ENCODE measurements around the gene NDEL1.

NDEL1 gene

DNA sequence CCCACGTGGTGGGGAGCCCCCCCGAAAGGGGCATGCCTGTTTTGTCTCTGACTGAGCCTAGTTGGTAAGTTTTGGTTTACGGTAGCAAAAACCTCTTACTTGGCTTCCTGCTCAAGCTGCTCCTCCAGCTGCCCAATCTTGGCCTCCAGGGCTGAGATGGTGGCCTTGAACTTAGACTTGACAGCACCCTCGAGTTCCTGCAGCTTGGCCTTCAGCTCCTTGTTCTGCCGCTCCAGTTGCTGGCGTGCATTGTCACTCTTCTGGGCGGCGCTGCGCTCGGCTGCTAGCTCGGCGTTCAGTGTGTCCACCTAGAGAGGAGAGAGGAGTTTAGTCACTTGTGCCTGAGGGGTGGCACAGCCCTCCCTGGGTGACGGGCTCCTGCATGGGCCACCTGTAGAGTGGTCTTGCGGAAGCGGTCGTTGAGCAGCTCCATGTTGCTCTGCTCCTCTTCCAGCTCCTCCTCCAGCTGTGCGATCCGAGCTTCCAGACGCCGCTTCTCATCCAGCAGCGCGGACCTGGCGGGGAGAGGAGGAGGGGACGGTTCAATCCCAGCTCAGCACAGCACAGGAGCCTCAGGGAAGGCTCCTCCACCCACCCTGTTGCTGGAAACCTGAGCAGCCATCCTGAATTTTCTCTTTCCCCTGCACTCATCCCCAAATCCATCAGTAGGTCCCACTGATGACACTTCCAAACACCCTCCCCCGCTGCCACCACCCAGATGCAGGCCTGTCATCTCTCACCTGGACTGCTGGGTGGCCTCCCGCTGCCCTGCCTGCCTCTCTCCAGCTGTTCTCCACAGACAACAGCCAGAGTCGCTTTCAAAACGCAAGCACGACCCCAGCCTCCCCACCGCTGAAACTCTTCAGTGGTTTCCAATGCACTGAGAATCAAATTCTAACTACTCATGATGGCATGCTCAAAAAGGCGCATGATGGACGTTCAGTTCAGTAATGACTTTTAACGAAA is 44.6 kb downstream of the NDEL1 start:
- no peak for DNase-seq

DNA sequence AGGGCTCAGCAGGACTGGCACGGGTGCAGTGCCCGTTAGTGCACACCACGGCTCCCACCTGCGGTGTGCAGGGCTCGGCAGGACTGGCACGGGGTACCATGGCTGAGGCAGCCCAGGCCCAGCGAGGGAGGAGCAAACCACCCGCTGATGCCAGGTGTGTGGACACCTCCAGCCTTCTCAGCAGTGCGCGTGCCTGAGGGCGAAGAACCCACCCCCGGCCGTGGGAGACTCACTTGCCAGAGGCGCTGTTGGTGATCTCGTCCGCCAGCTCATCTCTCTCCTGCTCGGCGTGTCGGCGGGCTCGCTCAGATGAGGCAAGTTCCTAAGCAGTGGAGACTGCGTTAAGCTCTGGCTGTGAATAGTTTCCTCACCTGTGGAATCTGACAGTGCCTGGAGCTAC is 45.4 kb downstream of the NDEL1 start:
- no peak for DNase-seq

DNA sequence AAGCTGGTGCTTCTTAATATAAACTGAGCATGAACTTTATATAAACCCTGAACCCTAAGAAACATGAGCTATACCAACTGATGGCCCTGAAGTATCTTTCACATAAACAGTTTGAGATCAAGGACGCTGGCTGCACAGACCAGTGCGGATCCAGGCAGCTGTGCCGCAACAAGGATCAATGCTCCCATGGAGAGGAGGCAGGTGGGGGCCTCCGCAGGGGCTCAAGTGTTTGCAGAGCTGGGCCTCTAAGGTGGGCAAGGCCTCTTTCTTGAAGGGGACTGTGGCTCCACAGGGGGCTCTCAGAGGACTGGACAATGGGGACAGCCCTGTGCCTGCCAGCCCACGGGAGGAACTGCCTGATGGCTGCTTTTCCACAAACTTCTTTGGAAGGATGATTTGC is 46.0 kb downstream of the NDEL1 start:
- no peak for DNase-seq

DNA sequence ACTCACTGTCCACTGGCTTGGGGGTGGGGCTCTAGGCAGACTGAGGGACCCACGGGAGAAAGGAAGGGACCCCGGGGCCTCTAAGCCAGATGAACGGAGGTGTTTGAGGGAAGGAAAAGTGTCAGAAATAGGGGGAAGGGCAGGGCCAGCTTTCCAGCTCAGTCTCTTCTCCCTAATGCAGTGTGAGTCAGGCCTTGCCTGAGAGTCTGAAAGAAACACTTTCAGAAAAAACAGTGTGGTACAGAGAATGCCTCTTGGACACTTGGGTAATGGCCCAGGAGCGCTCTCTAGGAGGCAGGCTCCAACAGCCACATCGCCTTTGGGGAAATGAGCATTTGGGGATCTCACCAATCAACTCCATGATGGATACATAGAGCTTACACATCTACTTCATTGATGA is 46.9 kb downstream of the NDEL1 start:
- DNase-seq = no peak

DNA sequence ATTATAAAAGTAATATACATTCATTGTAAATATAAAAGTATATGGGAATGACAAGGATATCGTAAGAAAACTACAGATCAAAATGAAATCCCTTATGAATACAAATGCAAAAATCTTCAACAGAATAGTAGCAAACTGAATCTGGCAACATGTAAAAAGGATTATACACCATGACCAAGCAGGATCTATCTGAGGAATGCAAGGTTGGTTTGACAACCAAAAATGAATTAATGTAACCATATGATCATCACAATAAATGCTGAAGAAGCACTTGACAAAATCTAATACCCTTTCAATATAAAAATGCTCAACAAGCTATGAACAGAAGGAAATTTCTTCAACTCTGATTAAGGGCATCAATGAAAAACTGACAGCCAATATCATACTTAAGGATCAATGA is 48.8 kb downstream of the NDEL1 start:
- no peak for DNase-seq

DNA sequence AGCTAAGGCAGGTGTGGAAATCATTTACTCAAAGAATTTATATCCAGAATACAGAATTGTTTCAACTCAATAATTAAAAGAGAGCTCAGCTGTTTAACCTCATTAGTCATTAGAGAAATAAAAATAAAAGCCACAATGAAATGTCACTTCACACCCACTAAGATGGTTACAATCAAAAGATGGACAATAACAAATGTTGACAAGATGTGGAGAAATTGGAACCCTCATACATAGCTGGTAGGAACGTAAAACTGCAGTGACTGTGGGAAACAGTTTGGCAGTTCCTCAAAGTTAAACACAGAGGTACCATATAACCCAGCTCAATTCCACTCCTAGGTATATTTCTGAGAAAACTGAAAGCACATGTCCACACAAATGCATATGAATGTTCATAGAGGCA is 49.8 kb downstream of the NDEL1 start:
- DNase-seq = no peak

DNA sequence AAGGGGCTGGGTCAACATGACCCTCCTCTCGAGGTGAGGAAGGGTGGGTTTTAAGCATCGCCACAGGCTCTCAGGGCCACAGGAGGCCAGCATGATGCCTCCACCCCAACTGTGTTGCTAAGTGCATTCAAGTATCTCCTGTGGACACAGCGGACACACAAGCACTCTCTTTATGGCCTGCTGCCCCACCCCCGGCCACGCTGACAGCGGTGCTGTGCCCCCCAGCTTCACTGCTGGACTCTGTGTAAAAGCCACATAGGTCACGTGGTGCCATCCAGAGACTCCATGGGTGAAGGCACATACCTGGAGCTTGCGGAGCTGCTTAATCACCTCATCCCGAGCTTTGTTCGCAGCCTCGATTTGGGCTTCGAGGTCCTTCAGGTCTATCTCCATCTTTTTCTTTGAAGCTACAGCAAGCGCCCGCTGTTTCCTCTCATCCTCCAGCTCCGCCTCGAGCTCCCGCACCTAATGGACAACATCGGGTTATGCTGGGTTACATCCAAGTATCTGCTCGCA is 51.5 kb downstream of the NDEL1 start:
- no peak for DNase-seq

DNA sequence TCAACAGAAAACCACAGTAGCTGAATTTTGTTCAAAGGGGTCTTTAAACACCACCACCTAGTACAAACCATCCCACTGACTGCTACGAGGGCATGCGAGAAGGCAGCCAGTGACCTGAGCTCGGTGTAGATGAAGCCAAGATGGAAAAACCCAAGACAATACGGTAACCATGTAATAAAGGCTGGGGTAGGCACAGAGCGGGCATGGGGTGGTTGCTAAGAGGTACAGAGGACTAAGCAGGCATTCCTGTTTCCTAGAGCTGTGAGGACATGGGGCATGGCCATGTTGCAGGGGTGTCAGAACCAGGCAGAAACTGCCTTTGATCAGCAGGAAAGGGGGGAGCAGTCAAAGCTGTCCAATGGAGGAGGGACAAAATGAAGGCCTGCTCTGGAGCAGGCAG is 52.1 kb downstream of the NDEL1 start:
- no peak for DNase-seq

DNA sequence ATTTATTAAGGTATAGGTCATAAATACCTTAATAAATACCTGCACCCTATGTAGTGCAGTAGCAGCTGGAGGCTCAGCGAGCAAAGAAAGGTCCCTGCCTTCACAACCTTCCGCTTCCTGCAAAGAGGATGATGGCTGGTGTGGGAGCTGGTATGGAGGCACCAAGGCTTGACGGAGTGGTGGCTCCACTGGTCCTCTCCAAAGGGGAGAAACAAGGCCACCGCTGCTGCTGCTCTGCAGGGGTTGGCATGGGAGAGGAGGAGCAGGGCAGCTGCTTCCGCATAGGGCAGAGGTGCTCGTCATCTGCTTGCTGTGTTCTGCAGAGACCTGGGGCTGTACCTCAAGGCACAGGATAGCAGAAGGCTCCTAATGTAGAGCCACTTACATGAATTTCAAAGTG is 52.8 kb downstream of the NDEL1 start:
- DNase-seq = no peak

DNA sequence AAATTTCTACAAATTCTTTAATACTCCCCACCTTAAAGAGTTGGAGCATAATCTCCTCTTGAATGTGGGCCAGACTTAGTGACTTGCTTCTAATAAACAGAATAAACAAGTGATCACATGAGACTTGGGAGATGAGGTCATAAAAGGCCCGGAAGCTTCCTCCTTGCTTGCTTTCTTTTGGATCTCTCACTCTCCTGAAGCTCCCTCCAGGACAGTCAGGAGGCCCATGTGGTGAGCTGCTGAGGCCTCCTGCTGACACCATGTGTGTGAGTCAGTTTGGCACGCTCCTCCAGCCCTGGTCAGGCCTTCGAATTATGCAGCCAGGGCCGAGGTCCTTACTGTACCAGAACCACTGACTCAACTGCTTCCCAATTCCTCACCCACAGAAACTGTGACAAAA is 53.2 kb downstream of the NDEL1 start:
- DNase-seq = no peak

DNA sequence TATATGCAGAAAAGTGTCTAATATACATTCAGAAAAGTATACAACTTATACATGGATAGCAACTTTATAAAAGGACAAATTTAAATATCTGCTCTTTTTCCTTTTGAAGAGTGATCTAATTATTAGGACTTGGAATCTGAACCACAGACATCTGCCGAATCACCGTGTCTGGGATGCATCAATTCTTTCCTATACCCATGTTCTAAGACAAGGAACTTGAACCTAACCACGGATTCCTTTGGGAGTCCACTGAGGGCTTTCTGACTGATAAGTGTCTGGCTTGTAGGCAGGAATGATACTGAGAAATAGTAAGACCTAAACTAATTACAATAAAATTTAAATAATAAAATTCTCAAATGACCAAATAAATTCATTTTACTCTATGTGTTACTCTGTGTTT is 54.2 kb downstream of the NDEL1 start:
- DNase-seq = no peak

DNA sequence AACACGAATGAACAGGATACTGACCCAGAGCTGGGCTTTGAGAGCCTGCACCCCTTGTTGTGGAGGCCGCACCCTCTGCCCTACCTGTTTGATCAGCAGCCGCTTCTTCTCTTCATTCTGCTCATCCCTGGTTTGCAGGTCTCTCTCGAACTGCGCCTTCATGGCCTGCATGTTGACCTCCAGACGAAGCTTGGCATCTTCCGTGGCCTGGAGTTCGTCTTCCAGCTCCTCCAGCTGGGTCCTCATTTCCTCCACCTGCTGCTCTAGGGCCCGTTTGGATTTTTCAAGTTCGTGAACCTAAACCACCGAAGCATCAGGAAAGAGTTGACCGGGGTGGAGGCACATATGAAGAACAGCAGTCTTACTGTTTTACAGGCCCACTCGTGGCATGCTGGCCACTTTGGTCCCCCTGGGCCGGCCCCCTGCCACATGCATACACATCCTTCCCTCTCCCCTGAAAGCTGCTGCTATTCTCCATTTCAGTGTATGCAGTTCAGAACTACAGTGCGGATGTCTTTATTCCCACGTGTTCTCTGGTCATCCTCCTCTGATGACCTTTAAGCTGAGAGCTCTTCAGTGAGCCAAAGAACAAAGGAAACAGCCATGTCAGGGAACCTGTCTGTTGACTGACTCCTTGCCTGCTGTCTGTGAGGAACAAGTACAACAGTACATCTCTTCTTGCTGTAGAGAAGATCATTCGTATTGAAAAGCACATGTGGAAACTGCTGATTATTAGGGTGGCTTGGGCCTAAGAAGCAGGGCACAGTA is 54.8 kb downstream of the NDEL1 start:
- no peak for DNase-seq

DNA sequence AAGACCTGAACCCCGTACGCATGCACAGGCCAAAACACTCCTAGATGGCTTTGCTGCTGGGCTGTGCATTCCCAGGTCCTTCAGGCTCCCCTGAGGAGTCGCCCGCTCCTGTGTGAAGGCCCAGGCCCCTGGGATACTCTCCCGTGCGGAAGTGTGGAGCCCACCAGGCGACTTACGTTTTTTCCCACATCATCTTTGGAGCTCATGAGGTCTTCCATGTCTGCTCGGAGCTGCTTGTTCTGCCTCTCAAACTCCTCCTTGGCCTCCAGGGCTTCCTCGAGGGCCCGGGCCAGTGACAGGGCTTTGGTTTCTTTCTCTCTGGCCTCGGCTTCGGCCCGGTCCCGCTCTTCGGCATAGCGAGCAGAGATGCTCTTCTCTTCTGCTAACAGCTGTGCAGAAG is 56.4 kb downstream of the NDEL1 start:
- DNase-seq = no peak

DNA sequence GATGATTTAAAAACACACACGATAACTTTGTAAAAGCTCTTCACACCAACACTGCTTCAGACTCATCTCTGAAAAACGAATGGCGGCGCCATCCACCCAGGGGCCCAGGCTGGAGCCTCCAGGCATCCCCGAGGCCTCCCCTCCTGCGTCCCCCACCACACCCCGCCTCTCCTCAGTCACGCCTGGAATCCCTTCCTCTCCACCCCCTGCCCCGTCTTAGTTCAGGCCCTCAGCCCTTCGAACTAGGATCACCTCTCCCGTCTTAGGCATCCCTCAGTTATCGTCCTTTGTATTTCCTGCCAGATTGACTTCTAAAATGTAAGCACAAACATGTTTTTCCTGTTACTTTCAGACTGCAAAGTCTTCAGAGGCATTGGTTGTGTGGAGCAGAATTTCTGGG is 58.3 kb downstream of the NDEL1 start:
- no peak for DNase-seq

DNA sequence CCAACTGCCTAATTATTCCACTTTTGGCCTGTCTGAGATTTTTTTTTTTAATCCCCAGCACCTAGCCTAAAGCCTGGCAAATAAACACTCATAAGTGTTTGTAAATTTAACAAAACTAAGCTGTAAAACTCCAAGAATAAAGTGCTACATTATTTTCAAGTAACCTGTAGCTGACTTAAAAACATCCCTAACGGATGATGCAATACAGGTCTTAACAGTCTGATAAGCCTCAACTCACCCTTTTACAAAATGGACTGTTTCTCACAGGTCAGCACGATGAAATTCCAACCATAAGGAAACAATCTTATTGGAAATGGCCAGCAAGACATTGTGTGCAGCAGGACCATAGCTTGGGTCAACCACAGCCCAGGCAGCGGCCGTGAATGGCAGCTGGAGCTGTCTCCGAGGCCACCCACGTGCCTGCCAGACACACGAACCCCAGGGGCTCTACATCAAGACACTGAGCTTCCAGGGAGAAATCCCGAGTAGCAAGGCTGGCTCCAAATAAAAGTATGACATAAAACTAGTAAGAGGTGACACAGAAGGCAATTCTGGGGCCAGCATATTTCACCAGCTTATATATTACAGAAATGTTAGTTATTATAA is 58.9 kb downstream of the NDEL1 start:
- no peak for DNase-seq

DNA sequence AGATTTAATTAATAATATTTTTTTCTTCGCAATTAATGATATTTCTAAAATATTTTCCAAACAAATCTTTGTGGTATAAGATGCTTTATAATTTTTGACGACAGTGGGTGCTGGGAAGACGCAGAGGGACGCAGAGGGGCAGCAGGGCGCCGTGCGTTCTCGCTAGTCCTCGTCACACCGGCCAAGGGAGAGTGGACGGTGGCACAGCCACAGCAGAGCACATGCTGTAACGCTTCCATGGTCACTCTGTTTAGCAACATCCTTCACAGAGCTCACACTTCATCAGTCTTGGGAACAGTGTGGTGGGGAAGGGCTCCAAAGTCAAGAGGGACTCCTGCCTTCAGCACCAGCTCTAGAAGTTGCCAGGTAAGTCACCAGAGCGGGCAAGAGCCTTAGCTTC is 60.4 kb downstream of the NDEL1 start:
- no peak for DNase-seq

DNA sequence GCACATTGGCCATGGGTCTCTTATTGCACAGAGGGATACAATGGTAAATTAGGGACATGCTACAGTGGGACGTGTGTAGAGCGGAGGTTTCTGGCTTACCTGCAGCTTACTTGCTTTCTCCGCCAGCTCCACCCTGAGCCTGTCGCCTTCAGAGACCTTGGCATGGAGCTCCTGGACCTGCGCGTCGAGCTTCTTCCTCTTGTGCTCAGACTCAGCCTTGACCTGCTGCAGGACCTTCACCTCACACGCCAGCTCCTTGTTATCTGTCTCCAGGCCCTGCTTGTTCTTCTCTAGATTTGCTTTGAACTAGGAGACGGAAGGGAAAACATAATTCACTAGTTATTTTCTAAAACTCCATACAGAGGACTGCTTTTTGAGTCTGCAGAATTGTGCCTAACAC is 63.5 kb downstream of the NDEL1 start:
- no peak for DNase-seq

DNA sequence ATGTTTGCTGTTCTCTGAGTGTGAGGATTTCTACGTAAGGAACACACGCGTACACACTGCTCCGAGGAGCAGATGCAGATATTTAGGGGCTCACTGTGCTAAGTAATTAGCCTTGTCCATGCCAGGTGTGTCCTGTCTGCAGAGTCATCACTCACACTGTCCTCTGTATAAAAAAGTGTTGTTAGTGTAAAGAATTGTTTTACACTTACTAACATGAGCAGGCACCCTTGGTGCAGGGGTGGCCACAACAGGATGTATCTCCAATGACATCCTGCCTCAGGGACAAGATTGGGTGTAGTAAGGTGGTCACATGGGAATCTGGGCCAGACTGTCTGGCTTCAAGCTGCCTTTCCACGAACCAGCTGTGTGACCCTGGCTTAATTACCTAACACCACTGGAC is 63.9 kb downstream of the NDEL1 start:
- DNase-seq = no peak

DNA sequence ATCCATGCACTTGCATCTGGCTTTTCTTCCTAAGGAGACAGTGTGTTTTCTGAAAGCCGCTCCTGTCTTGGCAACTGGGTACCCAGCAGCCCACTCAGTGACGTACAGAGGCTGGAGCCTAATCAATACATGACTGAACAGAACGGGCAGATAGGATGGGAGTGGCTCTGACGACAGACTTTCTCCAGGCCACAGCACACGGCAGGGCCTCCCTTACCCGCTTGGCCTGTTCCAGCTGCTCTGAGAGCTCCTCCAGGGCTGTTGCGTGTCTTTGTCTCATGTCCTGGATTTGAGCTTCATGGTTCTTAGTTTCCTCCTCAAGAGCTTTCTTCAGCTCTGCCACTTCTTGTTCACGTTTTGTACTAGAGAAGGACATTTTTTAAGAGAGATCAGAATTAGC is 64.9 kb downstream of the NDEL1 start:
- no peak for DNase-seq

DNA sequence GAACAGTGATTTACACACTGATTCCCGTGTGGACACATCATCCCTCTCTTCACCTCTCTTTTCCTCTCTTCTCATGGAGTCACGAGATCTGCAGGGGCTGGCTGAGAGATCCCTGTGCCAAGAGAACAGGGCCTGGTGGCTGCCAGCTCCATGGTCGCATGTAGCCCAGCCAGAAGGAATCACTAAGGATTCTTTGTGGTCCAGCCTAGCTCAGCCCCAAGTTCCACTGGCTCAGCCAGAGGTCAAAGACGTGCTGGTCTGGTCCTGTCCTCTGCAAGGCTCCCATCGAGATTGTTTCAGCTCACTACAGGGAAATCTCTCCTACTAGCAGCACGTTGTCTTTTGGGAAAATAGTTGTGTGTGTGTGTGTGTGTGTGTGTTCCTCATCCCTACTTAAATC is 66.4 kb downstream of the NDEL1 start:
- DNase-seq = no peak

DNA sequence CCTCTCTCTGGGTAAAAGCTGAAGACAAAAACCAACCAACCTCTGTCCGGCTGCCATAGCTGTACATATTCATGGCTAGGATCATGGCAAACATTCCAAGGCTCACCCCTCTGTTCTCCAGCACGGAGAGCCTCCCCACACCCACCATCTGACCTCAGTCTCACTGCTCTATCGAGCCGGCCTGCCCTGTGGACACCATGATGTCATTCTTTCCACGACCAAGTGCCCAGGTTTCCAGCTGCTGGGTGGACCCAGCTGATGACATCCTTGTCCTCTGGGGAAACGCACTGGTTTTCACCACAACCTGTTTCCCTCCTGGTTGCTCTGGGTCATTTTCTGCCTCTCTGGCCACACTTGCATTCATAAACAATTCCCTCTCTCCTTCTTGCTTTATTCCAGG is 67.7 kb downstream of the NDEL1 start:
- no peak for DNase-seq

DNA sequence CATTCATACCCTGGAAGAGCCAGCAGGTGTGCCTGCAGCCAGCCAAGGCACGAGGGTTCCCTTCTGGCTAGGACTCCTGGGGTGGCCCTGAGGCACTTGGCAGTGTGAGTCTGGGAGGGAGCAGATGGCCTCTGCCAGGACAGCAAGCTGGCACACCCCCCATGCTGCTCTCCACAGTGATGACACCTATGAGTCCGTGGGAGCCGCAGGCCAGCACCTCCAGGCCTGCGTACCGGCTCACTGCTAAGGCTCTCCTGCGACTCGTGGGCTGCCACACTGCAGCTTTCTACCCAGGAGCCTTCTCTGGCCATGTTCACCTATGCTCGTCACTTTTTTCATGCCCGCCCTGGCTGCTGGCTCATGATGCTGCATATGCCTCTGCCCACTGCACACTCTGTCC is 68.1 kb downstream of the NDEL1 start:
- no peak for DNase-seq

DNA sequence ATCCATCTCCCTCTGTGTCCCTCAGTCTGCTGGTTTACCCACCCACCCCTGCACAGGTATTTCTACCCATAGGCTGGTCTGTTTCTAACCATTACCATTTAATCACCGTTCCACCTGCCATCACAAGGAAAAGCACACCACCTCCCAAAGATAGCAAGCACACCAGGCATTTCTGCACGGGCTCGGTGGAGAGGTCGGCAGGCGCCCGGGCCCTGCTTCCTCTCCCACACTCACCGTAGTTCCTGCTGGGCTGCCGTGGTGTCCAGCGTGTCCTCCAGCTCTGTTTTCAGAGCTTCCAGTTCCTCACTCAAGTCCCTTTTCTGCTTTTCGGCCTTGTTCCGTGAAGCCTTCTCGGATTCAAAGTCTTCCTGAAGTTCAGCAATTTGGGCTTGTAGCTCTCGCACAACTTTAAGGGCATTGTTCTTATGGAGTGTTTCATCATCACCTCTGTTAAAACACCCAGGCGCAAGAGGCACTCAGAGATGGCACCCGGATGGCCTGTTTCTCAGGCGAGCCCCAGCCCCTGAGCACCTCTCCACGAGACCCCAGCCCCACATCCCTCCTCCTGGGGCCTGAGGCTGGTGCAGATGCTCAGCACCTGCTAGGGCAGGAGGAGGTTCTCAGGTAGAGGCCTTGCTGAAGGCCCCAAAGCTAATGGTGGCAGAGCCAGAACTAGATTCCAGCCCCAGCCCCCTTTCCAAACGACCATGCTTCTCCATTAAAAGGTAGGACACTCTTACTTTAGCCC is 69.0 kb downstream of the NDEL1 start:
- DNase-seq = no peak

Measured in stimulated activated CD4-positive, alpha-beta T cell treated with anti-CD3 and anti-CD28 coated beads, Interleukin-4, amount 100 ng/mL, for 4 hours (primary cell).